Stimulated activated naive CD8-positive, alpha-beta T cell treated with anti-CD3 and anti-CD28 coated beads, Interleukin-15, amount 100 ng/mL, for 72 hours (primary cell): ENCODE data around the gene TEAD1.

Experiments
- ATAC-seq: fragments of 150-1000 bp; cut with Tn5 transposase; 2 replicates; pipeline ENCODE4 v1.10.0; 2021; ENCODE audit warnings: mild to moderate bottlenecking, moderate library complexity
- DNase-seq, 2 donors: peaks; one replicate each; pipeline ENCODE4 v3.0.0; 2021 to 2022
- H3K27ac Mint-ChIP-seq, 2 donors: one replicate each; pipeline ENCODE4 v1.8.0; 2022; ENCODE audit warnings: mild to moderate bottlenecking in 2 of 2, mixed read lengths in 2 of 2, moderate library complexity in 2 of 2
- H3K27me3 Mint-ChIP-seq: one replicate; pipeline ENCODE4 v1.8.0; 2022; ENCODE audit warnings: mixed read lengths
- H3K4me1 Mint-ChIP-seq: one replicate; pipeline ENCODE4 v1.8.0; 2022; ENCODE audit warnings: mild to moderate bottlenecking, mixed read lengths
- H3K4me3 Mint-ChIP-seq, 2 donors: one replicate each; pipeline ENCODE4 v1.8.0; 2022; ENCODE audit warnings: mild to moderate bottlenecking in 2 of 2, mixed read lengths in 2 of 2, moderate library complexity in 1 of 2
- H3K9me3 Mint-ChIP-seq, 2 donors: one replicate each; pipeline ENCODE4 v1.8.0; 2022; ENCODE audit warnings: mixed read lengths in 2 of 2

Gene TEAD1

GRCh38 chr11:12817681-12818332, 143.6 kb downstream of the TEAD1 start:
- Mint-ChIP-seq H3K4me3 (no peak overlapping the region), H3K27me3 (peaks cover 67% of the 10 kb centered on the region)

DNA sequence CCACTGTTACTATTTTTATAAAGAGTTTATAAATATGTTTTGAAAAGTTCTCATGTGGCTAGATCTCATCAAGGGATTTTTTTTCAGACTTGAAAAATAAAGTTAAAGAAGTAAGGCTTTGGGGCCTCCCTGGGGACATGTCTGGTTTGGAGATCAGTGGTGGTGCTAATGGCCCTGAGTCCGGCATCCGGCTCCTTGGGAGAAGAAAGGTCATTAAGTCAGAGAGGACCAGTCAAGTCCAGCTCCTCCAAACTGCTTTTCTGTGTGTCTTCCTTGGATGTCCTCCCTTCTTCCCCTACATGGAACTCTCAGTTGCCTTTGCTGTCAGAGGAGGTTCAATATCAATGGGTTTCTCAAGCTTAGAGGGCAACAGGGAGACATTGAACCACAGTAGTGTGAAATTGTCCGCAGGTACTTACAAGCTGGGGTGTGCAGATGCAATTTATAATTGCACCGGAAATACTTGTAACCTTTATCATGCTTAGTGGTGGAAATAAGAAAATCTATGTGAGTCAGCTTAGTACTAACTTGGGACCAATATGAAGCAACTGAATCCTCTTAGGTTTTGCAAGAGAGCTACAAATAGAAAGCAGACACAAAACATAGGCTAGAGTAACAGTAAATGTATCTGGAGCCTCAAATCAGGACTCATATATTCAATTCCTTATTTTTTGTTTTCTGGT, 144.3 kb downstream of the TEAD1 start:
- Mint-ChIP-seq H3K9me3 (no peaks in the 10 kb centered on the region), H3K27ac (no peak overlapping the region), H3K4me3 (no peak overlapping the region), H3K4me1 (peaks cover 6% of the 10 kb centered on the region), H3K27me3 (peaks cover 67% of the 10 kb centered on the region)
- no peak for DNase-seq
- ATAC-seq = no peak

More at GRCh38 chr11:12817681-12818332, 143.6 kb downstream of the TEAD1 start:
- Mint-ChIP-seq H3K9me3 (no peaks in the 10 kb centered on the region), H3K4me1 (peaks cover 6% of the 10 kb centered on the region), H3K27ac (no peak overlapping the region)
- ATAC-seq = no peak
- no peak for DNase-seq

DNA sequence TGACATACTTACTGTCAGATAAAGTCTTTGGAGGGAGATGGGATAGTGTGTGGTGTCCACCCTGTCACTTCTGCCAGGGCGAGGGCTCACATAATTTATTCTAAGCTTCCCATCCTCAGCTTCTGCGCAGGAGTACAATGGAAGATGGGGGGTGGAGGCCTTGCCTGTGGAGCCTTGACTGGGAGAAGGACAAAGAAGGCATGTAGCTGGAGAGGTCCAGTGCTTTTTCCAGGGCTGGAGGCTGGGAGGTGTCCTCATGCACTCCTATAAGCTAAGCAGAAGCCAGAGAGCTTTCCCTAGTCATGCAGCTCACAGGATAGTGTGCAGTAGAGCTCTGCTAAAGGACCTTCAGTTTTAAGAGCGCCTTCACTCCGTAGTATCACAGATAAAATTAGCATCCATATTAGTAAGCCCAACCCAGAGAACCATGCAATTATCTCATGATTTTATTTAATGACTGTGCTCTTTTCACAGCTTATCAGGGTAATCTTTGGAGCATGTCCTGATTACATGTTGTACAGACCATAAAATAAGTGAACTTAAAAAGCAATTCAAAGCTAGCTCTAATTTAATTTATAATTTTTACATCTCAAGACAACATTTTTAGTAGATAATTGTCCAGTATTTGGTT, 148.3 kb downstream of the TEAD1 start:
- DNase-seq (no peak), ATAC-seq (no peak)
- Mint-ChIP-seq H3K27ac (no peak overlapping the region), H3K4me3 (no peak overlapping the region), H3K4me1 (no peaks in the 10 kb centered on the region), H3K27me3 (peaks cover 74% of the 10 kb centered on the region), H3K9me3 (no peaks in the 10 kb centered on the region)

GRCh38 chr11:12824281-12825041, 150.2 kb downstream of the TEAD1 start:
- Mint-ChIP-seq H3K4me3 (no peak overlapping the region), H3K27ac (no peak overlapping the region), H3K9me3 (no peaks in the 10 kb centered on the region), H3K4me1 (peaks cover 18% of the 10 kb centered on the region), H3K27me3 (peaks cover 86% of the 10 kb centered on the region)
- DNase-seq (no peak), ATAC-seq (no peak)

DNA sequence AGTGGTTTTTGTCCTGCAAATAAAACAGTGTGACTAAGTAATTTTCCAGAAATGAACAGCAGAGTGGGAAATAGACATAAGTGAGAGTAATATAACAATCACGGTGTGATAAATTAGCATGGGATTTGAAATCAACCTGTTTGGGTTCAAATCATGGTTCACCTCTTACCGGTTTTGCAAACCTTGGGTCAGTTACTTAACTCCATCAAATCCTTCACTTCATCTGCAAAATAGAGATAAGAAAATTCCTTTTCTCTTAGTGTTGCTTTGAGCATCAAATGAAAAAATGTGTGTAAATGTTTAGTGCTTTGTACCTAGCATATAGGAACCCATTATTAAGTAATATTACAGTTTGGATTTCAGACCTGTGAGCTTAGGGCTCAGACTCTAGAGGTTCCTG, 152.2 kb downstream of the TEAD1 start:
- no peak for ATAC-seq
- no peak overlapping the region for H3K4me3 Mint-ChIP-seq
- H3K27me3 Mint-ChIP-seq = peaks cover 99% of the 10 kb centered on the region
- H3K4me1 Mint-ChIP-seq = peaks cover 19% of the 10 kb centered on the region
- no peak overlapping the region for H3K27ac Mint-ChIP-seq
- no peak for DNase-seq
- H3K9me3 Mint-ChIP-seq = no peaks in the 10 kb centered on the region

- no peak overlapping the region for H3K4me3 Mint-ChIP-seq
- H3K9me3 Mint-ChIP-seq = no peaks in the 10 kb centered on the region
- DNase-seq (no peak), ATAC-seq (no peak)
- no peak overlapping the region for H3K27ac Mint-ChIP-seq
- peaks cover 92% of the 10 kb centered on the region for H3K27me3 Mint-ChIP-seq
- peaks cover 19% of the 10 kb centered on the region for H3K4me1 Mint-ChIP-seq
These were observed 153.1 kb downstream of the TEAD1 start for GRCh38 chr11:12827369-12827768.

DNA sequence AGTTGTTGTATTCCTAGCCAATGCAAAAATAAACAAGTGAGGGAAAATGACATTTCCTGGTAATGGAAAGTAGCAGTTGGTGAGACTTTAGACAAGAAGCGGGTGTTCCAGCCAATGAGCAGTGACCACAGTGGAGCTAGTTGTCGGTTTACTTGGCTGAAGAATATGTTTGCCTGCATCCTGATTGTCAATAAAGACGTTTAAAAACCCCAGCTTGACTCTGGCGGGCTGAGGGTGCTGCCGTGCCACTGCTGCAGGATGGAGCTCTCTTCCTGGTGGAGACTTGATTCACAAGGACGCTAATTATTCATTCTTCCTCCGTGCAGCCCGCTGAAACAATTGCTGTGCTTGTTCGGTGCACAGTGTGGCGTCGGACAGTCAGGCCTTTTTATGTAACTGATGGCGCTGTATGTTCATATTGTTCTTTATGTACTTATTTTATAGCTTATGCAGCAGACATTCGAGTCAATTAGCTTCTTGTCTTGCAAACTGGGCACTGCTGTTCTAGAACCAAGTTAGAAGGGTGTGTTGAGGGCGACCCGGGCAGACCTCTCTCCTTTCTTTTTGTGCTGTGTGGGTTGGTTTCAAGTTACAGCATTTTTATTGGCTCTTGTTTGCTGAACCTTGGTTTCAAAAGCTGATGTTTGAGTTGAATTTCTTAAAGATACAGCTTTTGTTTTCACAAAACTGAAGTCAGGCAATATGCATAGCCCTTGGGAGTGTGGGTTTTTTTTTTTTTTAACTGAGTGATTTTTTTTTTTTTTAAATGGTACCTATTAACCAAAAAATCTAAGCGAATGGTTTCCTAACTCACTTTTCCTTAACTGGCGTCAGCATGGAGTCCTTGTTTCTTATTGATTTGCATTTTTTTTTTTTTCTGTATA, 153.9 kb downstream of the TEAD1 start:
- H3K9me3 Mint-ChIP-seq = no peaks in the 10 kb centered on the region
- peak; percentile 42 for ATAC-seq
- H3K27me3 Mint-ChIP-seq = peaks cover 92% of the 10 kb centered on the region
- no peak overlapping the region for H3K27ac Mint-ChIP-seq
- DNase-seq = no peak
- H3K4me3 Mint-ChIP-seq = peak overlapping the region; percentile 49 to 59
- H3K4me1 Mint-ChIP-seq = peaks cover 19% of the 10 kb centered on the region

- peak overlapping the region in 1 of 2 donors; percentile 49 for H3K4me3 Mint-ChIP-seq
- DNase-seq (no peak), ATAC-seq (no peak)
- peaks cover 91% of the 10 kb centered on the region for H3K27me3 Mint-ChIP-seq
- H3K9me3 Mint-ChIP-seq = no peaks in the 10 kb centered on the region
- peaks cover 19% of the 10 kb centered on the region for H3K4me1 Mint-ChIP-seq
- no peak overlapping the region for H3K27ac Mint-ChIP-seq
These were observed 154.9 kb downstream of the TEAD1 start for GRCh38 chr11:12829131-12829530.

- Mint-ChIP-seq H3K27ac (no peak overlapping the region), H3K4me3 (no peak overlapping the region), H3K9me3 (no peaks in the 10 kb centered on the region), H3K4me1 (peaks cover 19% of the 10 kb centered on the region), H3K27me3 (peaks cover 91% of the 10 kb centered on the region)
- DNase-seq = no peak
- ATAC-seq = no peak
These were observed 155.5 kb downstream of the TEAD1 start for GRCh38 chr11:12829540-12830314.

- ATAC-seq (no peak), DNase-seq (no peak)
- Mint-ChIP-seq H3K27ac (no peak overlapping the region), H3K4me3 (no peak overlapping the region), H3K9me3 (no peaks in the 10 kb centered on the region), H3K27me3 (peaks cover 85% of the 10 kb centered on the region), H3K4me1 (peaks cover 19% of the 10 kb centered on the region)
These were observed 157.4 kb downstream of the TEAD1 start for GRCh38 chr11:12831471-12832202.

GRCh38 chr11:12832480-12833224, 158.4 kb downstream of the TEAD1 start:
- no peak overlapping the region for H3K27ac Mint-ChIP-seq
- ATAC-seq (no peak), DNase-seq (no peak)
- no peak overlapping the region for H3K4me3 Mint-ChIP-seq
- peaks cover 18% of the 10 kb centered on the region for H3K4me1 Mint-ChIP-seq
- no peaks in the 10 kb centered on the region for H3K9me3 Mint-ChIP-seq
- H3K27me3 Mint-ChIP-seq = peaks cover 77% of the 10 kb centered on the region

- no peak for ATAC-seq
- H3K4me3 Mint-ChIP-seq = no peak overlapping the region
- H3K4me1 Mint-ChIP-seq = peaks cover 3% of the 10 kb centered on the region
- no peak for DNase-seq
- H3K27me3 Mint-ChIP-seq = peaks cover 65% of the 10 kb centered on the region
- H3K27ac Mint-ChIP-seq = no peak overlapping the region
- no peaks in the 10 kb centered on the region for H3K9me3 Mint-ChIP-seq
These were observed 159.9 kb downstream of the TEAD1 start for GRCh38 chr11:12834166-12834565.

GRCh38 chr11:12834630-12835029, 160.4 kb downstream of the TEAD1 start:
- Mint-ChIP-seq H3K27ac (no peak overlapping the region), H3K9me3 (no peaks in the 10 kb centered on the region), H3K4me3 (no peak overlapping the region), H3K4me1 (no peaks in the 10 kb centered on the region), H3K27me3 (peaks cover 60% of the 10 kb centered on the region)
- DNase-seq = no peak
- ATAC-seq = no peak
